K562 (cell line): ENCODE measurements around the gene EPM2A.

Experiments
- CTCF ChIP-seq, 3 experiments: IDR thresholded peaks in 2 of 3; conservative IDR thresholded peaks in 1 of 3; 2 replicates each; pipeline ENCODE4 v1.5.1; 2011 to 2012; ENCODE audit warnings: low read length in 3 of 3, mild to moderate bottlenecking in 3 of 3, control low read depth in 2 of 3, improper control_type of control experiment in 1 of 3, inconsistent platforms in 1 of 3, low read depth in 1 of 3, mixed read lengths in 1 of 3, moderate library complexity in 1 of 3; ENCODE audit not compliant: insufficient read depth in 2 of 3
- ETS1 ChIP-seq: conservative IDR thresholded peaks from 2 replicates; pipeline ENCODE4 v1.6.1; 2011; ENCODE audit warnings: low read depth, mild to moderate bottlenecking, low read length; ENCODE audit not compliant: control insufficient read depth
- ETV6 ChIP-seq, 3 experiments: fragments of 150-350 bp in 1 of 3; sonication (generic) in 1 of 3; formaldehyde crosslinking in 1 of 3; IDR thresholded peaks; 2 replicates each; pipeline versions ENCODE4 v1.6.1 to v1.8.0; 2014 to 2022; ENCODE audit warnings: borderline replicate concordance in 2 of 3, low read depth in 2 of 3, antibody characterized with exemption in 1 of 3, low read length in 1 of 3, mild to moderate bottlenecking in 1 of 3, missing genetic modification reagents in 1 of 3
- MAX ChIP-seq: sonication (generic); formaldehyde crosslinking; IDR thresholded peaks from 2 replicates; pipeline ENCODE4 v1.9.0; 2022; ENCODE audit warnings: mild to moderate bottlenecking, missing genetic modification reagents
- POLR2A ChIP-seq: fragments of 450-650 bp; conservative IDR thresholded peaks from 2 replicates; pipeline ENCODE4 v1.6.1; 2016
- ZBTB40 ChIP-seq, 2 experiments: fragments of 450-650 bp in 1 of 2; sonication (generic) in 1 of 2; formaldehyde crosslinking in 1 of 2; IDR thresholded peaks; 2 replicates each; pipeline versions ENCODE4 v1.7.1 to v1.9.0; 2016 to 2022; ENCODE audit warnings: inconsistent platforms in 1 of 2, mild to moderate bottlenecking in 1 of 2, missing genetic modification reagents in 1 of 2
- ZNF75A ChIP-seq: fragments of 450-650 bp; formaldehyde crosslinking; IDR thresholded peaks from 2 replicates; pipeline ENCODE4 v1.4.0; 2020; ENCODE audit warnings: mild to moderate bottlenecking

DNA sequence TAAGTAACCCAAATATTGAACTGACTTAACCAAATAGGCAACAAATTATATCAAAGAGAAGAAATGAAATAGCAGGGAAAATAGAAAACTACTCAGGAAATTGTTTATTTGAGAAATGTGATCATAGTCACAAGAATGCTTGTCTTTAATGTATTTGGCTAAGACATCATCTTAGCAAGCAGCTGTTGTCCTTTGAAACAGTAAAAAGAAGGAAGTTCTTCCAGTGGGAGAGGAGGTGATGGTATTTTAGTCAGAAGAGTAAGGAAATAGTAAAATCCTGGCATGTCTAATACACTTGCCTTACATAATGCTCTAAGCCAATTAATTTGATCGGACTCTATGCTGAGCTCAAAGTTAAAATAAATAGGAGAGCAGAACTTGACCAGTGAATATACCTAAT is 126.5 kb downstream of the EPM2A start:
- no peak for TF ChIP-seq CTCF (IDR thresholded peaks at IDR 0.05 in 2 of 3, conservative IDR thresholded peaks at IDR 0.05 in 1 of 3; ENCODE audit: insufficient read depth in 2 of 3, low read depth in 1 of 3, low read length in 3 of 3)
- TF ChIP-seq ZBTB40 (IDR thresholded peaks at IDR 0.05): no peak
- no peak for TF ChIP-seq ZBTB40 (CRISPR knock-in tag; IDR thresholded peaks at IDR 0.05)
- TF ChIP-seq MAX: no peak
- TF ChIP-seq POLR2A: no peak
- TF ChIP-seq ETV6 (IDR thresholded peaks at IDR 0.05; ENCODE audit: borderline replicate concordance in 1 of 2, low read depth in 2 of 2, low read length in 1 of 2): no peak
- TF ChIP-seq ETV6 (CRISPR knock-in tag; IDR thresholded peaks at IDR 0.05; ENCODE audit: borderline replicate concordance): no peak
- no peak for TF ChIP-seq ZNF75A
- TF ChIP-seq ETS1: no peak
